ENCODE measurements around the gene RALGAPB. TPM values are rescaled to one million over a fixed set of nuclear protein-coding genes. Genes with fewer than 3 reads are reported as not detected.

Gene RALGAPB
- total RNA-seq, 8 experiments from 2014 or later: 21.8 to 48.8 (median 32.1) TPM

DNA sequence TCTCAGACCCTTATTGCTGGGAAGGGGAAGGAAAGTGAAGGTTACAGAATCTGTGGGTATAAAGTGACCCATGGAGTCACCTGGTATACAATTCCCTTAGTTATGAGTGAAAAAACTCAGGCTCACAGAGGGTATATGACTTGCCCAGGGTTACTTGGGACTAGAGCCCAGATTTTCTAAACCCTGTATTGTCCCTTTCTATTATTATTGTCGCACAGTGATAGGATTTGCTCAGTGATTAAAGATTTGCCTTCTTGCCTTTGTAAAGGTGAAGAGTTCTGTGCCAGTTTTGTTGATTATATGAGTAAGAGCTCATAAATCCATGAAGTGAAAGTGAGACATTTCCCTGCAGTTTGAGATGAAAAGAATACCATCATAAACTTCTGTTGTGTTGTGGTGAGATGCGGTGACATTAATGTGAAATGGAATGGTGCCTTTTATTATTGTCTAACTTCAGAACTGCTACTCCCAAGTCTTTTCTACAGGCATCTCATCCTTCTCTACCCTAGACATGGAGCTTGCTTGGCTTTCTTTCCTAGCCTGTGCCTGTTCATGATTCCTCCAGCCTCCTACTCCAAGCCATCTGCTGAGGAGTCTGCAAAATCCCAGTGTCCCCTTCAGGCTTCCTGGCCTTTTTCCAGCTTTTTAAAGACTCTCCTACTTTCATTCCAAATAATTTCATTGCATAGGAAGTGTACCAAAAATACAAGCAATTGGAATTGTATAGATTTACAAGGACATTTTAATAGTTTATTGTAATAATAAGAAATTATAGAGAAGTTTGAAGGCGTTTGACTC, 74.8 kb downstream of the RALGAPB start:
- no peak overlapping the region for H3K27ac ChIP-seq

DNA sequence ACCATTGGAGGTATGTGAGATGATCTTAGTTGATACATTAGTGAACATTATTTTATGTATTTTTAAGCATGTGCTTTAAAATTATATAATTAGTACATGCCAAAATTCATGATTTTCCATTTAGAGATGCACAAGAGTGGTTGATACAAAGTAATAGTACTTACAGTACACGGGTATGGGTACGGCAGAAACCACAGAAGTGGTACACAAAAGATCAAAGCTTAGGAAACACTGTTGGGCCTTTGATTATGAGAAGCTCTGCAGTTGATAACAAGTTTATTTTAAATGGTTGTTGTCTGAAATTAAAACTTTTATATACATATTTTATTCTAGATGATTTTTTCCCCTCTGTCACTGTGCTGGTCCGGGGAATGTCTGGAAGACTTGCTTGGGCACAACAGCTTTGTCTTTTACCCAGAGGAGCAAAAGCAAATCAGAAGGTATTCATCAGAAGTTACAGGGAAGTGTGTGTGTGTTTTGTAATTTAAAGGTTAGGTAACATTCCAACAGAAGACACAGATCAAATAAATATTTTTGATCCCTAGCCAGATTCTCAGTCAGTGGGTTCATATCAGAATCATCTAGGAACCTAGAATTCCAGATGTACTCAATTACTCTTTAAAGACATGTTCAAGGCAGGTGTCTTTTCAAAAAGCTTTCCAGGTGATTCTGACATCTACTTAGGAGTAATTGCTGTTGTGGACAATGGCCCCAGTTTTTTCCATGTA, 75.9 kb downstream of the RALGAPB start:
- in situ Hi-C loops (cut with MboI; ENCODE audit: low pct_unique_long_range_greater_than_20kb in 2 of 9, low sequenced_read_pairs in 9 of 9, unreplicated experiment in 9 of 9): no loop called here
- Histone ChIP-seq H3K4me3 (no peak overlapping the region), H3K4me1 (replicated peaks in 1 of 2) (no peaks in the 10 kb centered on the region), H3K27ac (no peak overlapping the region)
- no peak for ATAC-seq (replicated peaks in 6 of 8)
- WGBS, 10 experiments: 83 to 100% (median 100%) methylated on average over 1 to 3 of the region's 3 CpGs; no CpG with 5 or more reads in 1 of the 10 experiments

More for the DNA sequence above, 74.8 kb downstream of the RALGAPB start:
- WGBS, 10 experiments: 38 to 100% (median 89%) methylated on average over 1 to 3 of the region's 3 CpGs; no CpG with 5 or more reads in 2 of the 10 experiments
- in situ Hi-C loops (cut with MboI; ENCODE audit: low pct_unique_long_range_greater_than_20kb in 2 of 9, low sequenced_read_pairs in 9 of 9, unreplicated experiment in 9 of 9): no loop called here
- no peak for ATAC-seq (replicated peaks in 6 of 8)
- H3K4me3 ChIP-seq: no peak overlapping the region
- H3K4me1 ChIP-seq (replicated peaks in 1 of 2): no peaks in the 10 kb centered on the region

DNA sequence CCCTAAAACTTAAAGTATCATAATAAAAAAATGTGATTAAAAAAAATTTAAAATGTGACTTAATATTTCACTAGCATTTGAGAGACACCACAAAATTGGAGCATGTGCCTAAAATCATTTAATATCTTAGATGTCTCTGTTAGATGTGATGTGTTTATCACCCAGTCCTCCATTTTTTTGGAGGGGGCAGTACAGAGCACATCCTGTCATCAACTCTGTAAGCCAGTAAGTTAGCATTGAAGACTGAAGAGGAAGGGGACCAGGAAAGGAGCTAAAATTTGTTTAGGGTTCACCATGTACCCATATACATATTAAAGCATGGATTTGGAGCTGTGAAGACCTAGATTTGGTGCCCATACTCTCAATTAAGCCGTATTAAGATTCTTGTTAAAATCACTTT, 77.6 kb downstream of the RALGAPB start:
- H3K4me3 ChIP-seq: no peak overlapping the region
- H3K27ac ChIP-seq: no peak overlapping the region
- WGBS, 10 experiments: 80 to 100% (median 100%) methylated on average over 1 of the region's 1 CpG; no CpG with 5 or more reads in 5 of the 10 experiments
- H3K4me1 ChIP-seq (replicated peaks in 1 of 2): no peaks in the 10 kb centered on the region
- ATAC-seq (replicated peaks in 6 of 8): no peak
- in situ Hi-C loops (cut with MboI; ENCODE audit: low pct_unique_long_range_greater_than_20kb in 2 of 9, low sequenced_read_pairs in 9 of 9, unreplicated experiment in 9 of 9): no loop called here

DNA sequence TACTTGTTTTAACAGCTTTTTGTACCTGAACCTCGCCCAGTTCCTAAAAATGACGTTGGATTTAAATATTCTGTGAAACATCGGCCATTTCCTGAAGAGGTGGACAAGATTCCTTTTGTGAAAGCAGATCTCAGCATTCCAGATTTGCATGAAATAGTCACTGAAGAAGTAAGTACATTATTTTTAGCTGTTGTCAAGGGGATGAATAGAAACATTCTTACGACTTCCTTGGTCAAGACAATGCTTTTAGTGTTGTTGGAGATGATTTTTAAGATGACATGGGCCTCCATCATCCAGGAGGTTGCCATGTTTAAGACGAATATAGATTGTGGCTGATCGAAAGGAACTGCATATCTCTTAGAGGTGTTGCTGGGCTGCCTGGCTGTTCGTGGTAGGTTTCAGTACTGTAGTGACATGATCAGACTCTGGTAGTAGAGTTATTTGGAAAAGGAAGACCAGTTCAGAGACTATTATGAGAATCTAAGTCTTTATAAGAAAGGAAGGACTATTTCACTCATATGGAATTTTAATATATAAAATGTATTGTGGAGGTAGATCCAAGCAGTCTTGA, 78.5 kb downstream of the RALGAPB start:
- Histone ChIP-seq H3K4me1 (replicated peaks in 1 of 2) (no peaks in the 10 kb centered on the region), H3K4me3 (no peak overlapping the region), H3K27ac (no peak overlapping the region)
- in situ Hi-C loops (cut with MboI; ENCODE audit: low pct_unique_long_range_greater_than_20kb in 2 of 9, low sequenced_read_pairs in 9 of 9, unreplicated experiment in 9 of 9): no loop called here
- WGBS, 10 experiments: 80 to 100% (median 94%) methylated on average over 1 to 6 of the region's 7 CpGs
- ATAC-seq (replicated peaks in 6 of 8): peak in 1 of 8 experiments; percentile 16

DNA sequence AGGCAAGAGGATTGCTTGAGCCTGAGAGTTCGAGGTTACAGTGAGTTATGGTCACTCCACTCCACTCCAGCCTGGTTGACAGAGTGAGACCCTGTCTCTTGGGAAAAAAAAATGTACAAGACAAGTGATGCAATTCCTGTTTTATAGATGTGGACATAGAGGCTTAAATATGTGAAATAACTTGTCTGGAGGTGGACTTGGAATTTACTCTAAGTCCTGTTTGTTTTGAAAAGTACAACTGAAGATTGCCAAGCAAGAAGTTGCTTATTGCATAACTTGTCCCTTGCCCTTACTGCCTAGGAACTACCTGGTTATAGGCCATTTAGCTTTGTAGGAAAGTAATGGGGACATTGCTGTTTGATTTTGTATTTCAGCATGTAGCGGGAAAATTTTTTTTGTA, 82.3 kb downstream of the RALGAPB start:
- Histone ChIP-seq H3K4me1 (replicated peaks in 1 of 2) (no peaks in the 10 kb centered on the region), H3K4me3 (no peak overlapping the region), H3K27ac (no peak overlapping the region)
- in situ Hi-C loops (cut with MboI; ENCODE audit: low pct_unique_long_range_greater_than_20kb in 2 of 9, low sequenced_read_pairs in 9 of 9, unreplicated experiment in 9 of 9): no loop called here
- no peak for ATAC-seq (replicated peaks in 6 of 8)
- WGBS, 10 experiments: 89 to 100% (median 100%) methylated on average over 1 to 2 of the region's 2 CpGs

DNA sequence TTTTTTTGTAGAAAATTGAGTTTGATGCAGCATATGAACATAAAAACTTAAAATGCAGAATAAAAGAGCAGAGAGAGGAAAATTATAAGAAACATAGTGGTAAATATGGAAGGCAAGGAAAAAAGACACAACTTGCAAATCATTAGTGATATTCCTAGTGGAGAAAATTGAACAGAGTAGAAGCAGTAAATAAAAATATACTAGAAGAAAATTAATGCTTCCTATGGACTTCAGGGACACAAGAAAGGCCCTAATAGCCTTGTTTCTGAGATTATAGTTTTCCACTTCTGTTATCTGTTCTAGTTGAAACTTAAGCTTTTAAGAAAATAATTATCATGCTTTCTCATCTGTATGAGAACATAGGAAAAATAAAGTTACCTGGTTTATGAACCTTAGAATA, 82.8 kb downstream of the RALGAPB start:
- in situ Hi-C loops (cut with MboI; ENCODE audit: low pct_unique_long_range_greater_than_20kb in 2 of 9, low sequenced_read_pairs in 9 of 9, unreplicated experiment in 9 of 9): no loop called here
- no peak for ATAC-seq (replicated peaks in 6 of 8)
- no peak overlapping the region for H3K27ac ChIP-seq
- H3K4me3 ChIP-seq: no peak overlapping the region
- no peaks in the 10 kb centered on the region for H3K4me1 ChIP-seq (replicated peaks in 1 of 2)

DNA sequence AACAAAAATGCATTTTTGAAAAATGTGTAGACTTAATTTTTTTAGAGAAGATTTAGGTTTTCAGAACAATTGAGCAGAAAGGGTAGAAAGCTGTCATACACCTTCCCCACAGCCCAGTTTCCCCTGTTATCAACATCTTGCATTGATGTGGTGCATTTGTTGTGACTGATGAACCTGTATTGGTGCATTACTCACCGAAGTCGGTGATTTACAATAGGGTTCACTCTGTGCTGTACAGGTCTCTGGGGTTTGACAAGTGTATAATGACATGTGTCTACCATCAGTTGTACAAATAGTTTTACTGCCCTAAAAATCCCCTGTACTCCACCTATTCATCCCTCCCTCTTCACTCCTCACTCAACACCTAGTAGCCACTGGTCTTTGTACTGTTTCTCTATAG, 84.5 kb downstream of the RALGAPB start:
- H3K4me1 ChIP-seq (replicated peaks in 1 of 2): no peaks in the 10 kb centered on the region
- in situ Hi-C loops (cut with MboI; ENCODE audit: low pct_unique_long_range_greater_than_20kb in 2 of 9, low sequenced_read_pairs in 9 of 9, unreplicated experiment in 9 of 9): no loop called here
- H3K27ac ChIP-seq: no peak overlapping the region
- H3K4me3 ChIP-seq: no peak overlapping the region
- 80 to 100% (median 94%) methylated on average over 1 to 2 of the region's 2 CpGs; no CpG with 5 or more reads in 3 of the 10 experiments for WGBS, 10 experiments
- no peak for ATAC-seq (replicated peaks in 6 of 8)

DNA sequence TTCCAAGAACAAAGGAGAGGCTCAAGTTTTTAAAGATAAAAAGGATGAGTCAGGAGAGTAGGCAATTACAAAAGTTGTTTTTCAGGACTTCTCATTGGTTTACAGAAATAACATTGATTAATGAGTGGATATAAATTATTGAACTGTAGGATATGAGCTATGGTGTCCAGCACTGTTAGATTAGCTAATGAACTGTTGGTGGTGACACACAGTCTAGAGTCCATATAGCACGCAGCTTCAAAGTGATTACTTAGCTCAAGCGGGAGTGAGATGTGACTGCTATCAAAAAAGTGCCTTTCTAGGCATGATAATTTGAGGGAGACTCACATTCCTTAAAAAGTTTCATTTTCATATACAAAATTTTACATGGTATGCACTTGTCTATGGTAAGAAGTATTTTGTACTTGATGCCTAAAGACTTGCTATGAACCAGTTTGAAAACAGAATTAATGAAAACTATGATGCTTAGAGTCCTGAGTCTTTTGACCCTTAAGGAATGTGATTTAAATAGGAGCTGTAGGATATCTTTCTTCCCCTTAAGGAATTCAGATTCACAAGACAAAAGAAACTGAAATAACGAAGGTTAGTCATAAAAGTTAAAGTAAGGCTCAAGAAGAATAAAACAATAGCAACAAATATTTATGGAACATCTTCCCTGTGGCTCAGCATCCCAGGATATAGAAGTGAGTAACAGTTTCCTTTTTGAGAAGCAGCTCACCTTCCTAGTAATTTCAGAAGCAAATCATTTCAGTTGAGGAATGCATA, 86.1 kb downstream of the RALGAPB start:
- H3K4me3 ChIP-seq: no peak overlapping the region
- no peaks in the 10 kb centered on the region for H3K4me1 ChIP-seq (replicated peaks in 1 of 2)
- no peak overlapping the region for H3K27ac ChIP-seq
- in situ Hi-C loops (cut with MboI; ENCODE audit: low pct_unique_long_range_greater_than_20kb in 2 of 9, low sequenced_read_pairs in 9 of 9, unreplicated experiment in 9 of 9): no loop called here
- WGBS, 10 experiments: 90 to 100% (median 100%) methylated on average over 2 to 3 of the region's 3 CpGs
- ATAC-seq (replicated peaks in 6 of 8): no peak

DNA sequence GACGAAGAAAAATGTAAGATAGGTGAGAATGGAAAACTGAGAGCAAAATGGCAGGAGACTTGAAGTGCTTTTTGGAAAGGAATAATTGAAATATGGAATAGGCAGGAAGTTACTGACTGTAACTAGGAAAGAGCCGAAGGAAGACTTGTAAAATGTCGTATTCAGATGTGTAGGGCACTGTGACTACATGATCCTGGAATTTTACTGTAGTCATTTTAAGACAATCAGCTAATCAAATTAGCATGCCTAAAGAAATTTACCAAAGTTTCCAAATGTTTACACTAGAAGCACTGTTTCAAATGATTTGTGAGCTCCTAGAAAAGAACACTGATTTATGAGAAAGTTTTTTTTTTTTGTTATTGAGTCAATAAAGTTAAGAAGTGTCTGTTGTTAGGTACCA, 87.1 kb downstream of the RALGAPB start:
- H3K4me3 ChIP-seq: no peak overlapping the region
- no peak overlapping the region for H3K27ac ChIP-seq
- no peaks in the 10 kb centered on the region for H3K4me1 ChIP-seq (replicated peaks in 1 of 2)
- no peak for ATAC-seq (replicated peaks in 6 of 8)
- WGBS, 10 experiments: 66 to 100% (median 92%) methylated on average over 2 to 3 of the region's 3 CpGs
- in situ Hi-C loops (cut with MboI; ENCODE audit: low pct_unique_long_range_greater_than_20kb in 2 of 9, low sequenced_read_pairs in 9 of 9, unreplicated experiment in 9 of 9): no loop called here

DNA sequence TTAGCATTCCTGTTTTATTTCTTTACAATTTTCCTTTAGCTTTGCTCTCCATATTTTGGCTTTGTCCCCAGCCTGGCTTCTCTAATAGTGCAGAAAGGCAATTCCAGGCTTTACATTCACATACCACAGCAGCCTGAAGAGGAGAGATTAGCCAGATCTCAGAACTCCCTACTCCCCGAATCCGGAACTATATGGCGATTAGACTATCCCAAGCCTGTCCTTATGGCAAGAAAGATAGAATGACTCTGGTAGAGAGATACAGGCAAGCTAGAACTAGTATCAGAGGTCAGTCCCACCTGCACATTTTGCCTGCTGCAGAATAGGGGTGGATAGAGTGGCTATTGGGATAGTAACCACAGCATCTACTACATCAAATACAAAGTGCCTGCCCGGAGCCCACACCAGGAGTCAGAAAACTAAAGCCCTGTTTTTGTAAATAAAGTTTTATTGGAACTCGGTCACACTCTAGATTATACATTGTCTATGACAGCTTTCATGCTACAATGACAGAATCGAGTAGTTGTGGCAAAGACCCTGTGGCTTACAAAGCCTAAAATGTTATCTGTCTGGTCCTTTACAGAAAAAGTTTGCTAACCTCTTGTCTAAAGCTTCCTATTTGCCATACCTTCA, 91.3 kb downstream of the RALGAPB start:
- in situ Hi-C loops (cut with MboI; ENCODE audit: low pct_unique_long_range_greater_than_20kb in 2 of 9, low sequenced_read_pairs in 9 of 9, unreplicated experiment in 9 of 9): no loop called here
- WGBS, 10 experiments: 88 to 100% (median 92%) methylated on average over 2 to 6 of the region's 6 CpGs; no CpG with 5 or more reads in 2 of the 10 experiments
- ATAC-seq (replicated peaks in 6 of 8): no peak

DNA sequence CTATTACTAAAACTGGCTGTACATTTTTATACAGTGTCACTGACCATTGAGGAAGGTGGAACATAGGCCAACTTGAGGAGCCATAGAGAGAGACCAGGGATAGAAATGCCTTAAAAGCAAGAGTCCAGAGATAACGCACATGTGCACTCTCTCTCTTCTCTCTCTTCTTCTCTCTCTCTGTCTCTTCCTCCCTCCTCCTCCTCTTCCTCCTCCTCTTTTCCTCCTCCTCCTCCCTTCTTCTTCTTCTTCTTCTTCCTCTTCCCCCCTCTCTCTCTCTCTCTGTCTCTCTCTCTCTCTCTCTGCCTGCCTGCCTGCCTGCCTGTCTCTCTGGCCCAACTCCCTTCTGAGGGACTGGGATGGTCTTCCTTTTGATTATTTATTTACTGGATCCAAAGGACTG, 92.0 kb downstream of the RALGAPB start:
- in situ Hi-C loops (cut with MboI; ENCODE audit: low pct_unique_long_range_greater_than_20kb in 2 of 9, low sequenced_read_pairs in 9 of 9, unreplicated experiment in 9 of 9): no loop called here
- no peak for ATAC-seq (replicated peaks in 6 of 8)
- WGBS, 10 experiments: 60 to 100% (median 92%) methylated on average over 1 of the region's 1 CpG; no CpG with 5 or more reads in 5 of the 10 experiments
- Histone ChIP-seq H3K4me3 (no peak overlapping the region), H3K4me1 (replicated peaks in 1 of 2) (no peaks in the 10 kb centered on the region), H3K27ac (no peak overlapping the region)

More for the DNA sequence above, 91.3 kb downstream of the RALGAPB start:
- Histone ChIP-seq H3K4me3 (no peak overlapping the region), H3K4me1 (replicated peaks in 1 of 2) (no peaks in the 10 kb centered on the region), H3K27ac (no peak overlapping the region)

DNA sequence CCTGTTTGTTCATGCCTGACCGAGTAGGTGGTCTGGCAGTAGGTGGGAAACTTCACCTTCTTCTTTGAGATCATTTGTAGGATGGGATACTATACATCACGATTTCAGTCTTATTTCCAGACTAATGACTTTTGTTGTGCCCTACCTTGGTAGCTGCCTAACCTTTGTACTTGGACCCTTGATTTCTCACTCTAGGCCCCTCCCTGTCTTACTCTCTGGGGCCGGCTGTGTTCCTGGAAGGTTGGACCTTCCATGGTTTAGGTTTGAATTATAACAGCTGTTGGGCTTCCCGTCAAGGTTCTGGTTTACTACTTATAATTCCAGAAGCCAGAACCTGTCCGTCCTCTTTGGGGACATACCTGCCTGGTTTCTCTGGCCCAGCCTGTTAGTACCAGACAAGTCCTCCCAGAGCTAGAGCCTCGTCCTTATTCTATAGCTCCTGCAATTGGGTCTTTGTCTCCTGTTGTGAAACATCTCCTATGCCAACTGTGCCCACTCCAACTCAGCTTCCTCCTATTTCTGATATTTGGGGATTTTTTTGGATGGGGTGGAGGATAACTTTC, 93.5 kb downstream of the RALGAPB start:
- ATAC-seq (replicated peaks in 6 of 8): no peak
- in situ Hi-C loops (cut with MboI; ENCODE audit: low pct_unique_long_range_greater_than_20kb in 2 of 9, low sequenced_read_pairs in 9 of 9, unreplicated experiment in 9 of 9): no loop called here
- Histone ChIP-seq H3K27ac (no peak overlapping the region), H3K4me3 (no peak overlapping the region), H3K4me1 (replicated peaks in 1 of 2) (no peaks in the 10 kb centered on the region)
- 86 to 100% (median 95%) methylated on average over 2 to 5 of the region's 6 CpGs; no CpG with 5 or more reads in 2 of the 10 experiments for WGBS, 10 experiments
